Loucy (cell line): Measurements from ENCODE around the gene CTTNBP2.

ENCODE experiments used
- H2AFZ ChIP-seq: fragments of 200-600 bp; sonication (generic); 2 replicates; pipeline ENCODE4 v1.6.0; 2016; ENCODE audit warnings: antibody characterized with exemption, mild to moderate bottlenecking, low read length, moderate library complexity
- H3F3A ChIP-seq: fragments of 200-600 bp; 2 replicates; pipeline ENCODE4 v1.6.0; 2016; ENCODE audit warnings: antibody characterized with exemption, low read depth, mild to moderate bottlenecking
- H3K27me3 ChIP-seq: fragments of 200-600 bp; sonication (generic); 2 replicates; pipeline ENCODE4 v1.6.1; 2014; ENCODE audit warnings: low read length, mild to moderate bottlenecking; ENCODE audit not compliant: insufficient read depth, poor library complexity, severe bottlenecking
- H3K36me3 ChIP-seq: fragments of 200-600 bp; sonication (generic); 2 replicates; pipeline ENCODE4 v1.6.1; 2016; ENCODE audit warnings: low read length; ENCODE audit not compliant: insufficient read depth
- H3K4me1 ChIP-seq: fragments of 200-600 bp; sonication (generic); 2 replicates; pipeline ENCODE4 v1.5.1; 2014; ENCODE audit warnings: low read length, mild to moderate bottlenecking; ENCODE audit not compliant: insufficient read depth, poor library complexity, severe bottlenecking
- H3K4me2 ChIP-seq: fragments of 200-600 bp; sonication (generic); 2 replicates; pipeline ENCODE4 v1.6.0; 2014; ENCODE audit warnings: antibody characterized with exemption, low read length, low read depth, mild to moderate bottlenecking; ENCODE audit not compliant: poor library complexity, severe bottlenecking
- H3K4me3 ChIP-seq: fragments of 200-600 bp; sonication (generic); 2 replicates; pipeline ENCODE4 v1.5.1; 2014; ENCODE audit warnings: low read length, mild to moderate bottlenecking, mixed read lengths; ENCODE audit not compliant: poor library complexity, severe bottlenecking
- H3K79me2 ChIP-seq: fragments of 200-600 bp; sonication (generic); 2 replicates; pipeline ENCODE4 v1.6.1; 2014; ENCODE audit warnings: low read length; ENCODE audit not compliant: insufficient read depth
- H3K9ac ChIP-seq: fragments of 200-600 bp; sonication (generic); 2 replicates; pipeline ENCODE4 v1.6.0; 2014; ENCODE audit warnings: mild to moderate bottlenecking, low read depth, low read length, moderate library complexity; ENCODE audit not compliant: poor library complexity, severe bottlenecking
- H3K9me2 ChIP-seq: fragments of 200-600 bp; sonication (generic); replicated peaks from 2 replicates; pipeline ENCODE4 v1.6.1; 2016; ENCODE audit warnings: low read depth, low read length, mixed read lengths
- H3K9me3 ChIP-seq: fragments of 200-600 bp; sonication (generic); 2 replicates; pipeline ENCODE4 v1.6.1; 2014; ENCODE audit warnings: mild to moderate bottlenecking, antibody characterized with exemption, low read length, low read depth; ENCODE audit not compliant: insufficient read depth
- H4K20me1 ChIP-seq: fragments of 200-600 bp; sonication (generic); 2 replicates; pipeline ENCODE4 v1.6.0; 2014; ENCODE audit warnings: antibody characterized with exemption, low read length, mild to moderate bottlenecking; ENCODE audit not compliant: insufficient read depth, poor library complexity, severe bottlenecking
- CTCF ChIP-seq: fragments of 200-600 bp; sonication (generic); conservative IDR thresholded peaks from 2 replicates; pipeline ENCODE4 v1.5.1; 2014; ENCODE audit warnings: mild to moderate bottlenecking, antibody characterized with exemption, low read length
- EZH2phosphoT487 ChIP-seq: fragments of 200-600 bp; IDR thresholded peaks from 2 replicates; pipeline ENCODE4 v1.6.1; 2018; ENCODE audit warnings: antibody characterized with exemption, mild to moderate bottlenecking, moderate library complexity, borderline replicate concordance

CTTNBP2 gene

GRCh38 chr7:117888627-117889026, 15.4 kb upstream of the CTTNBP2 start:
- TF ChIP-seq CTCF (no peak), EZH2phosphoT487 (no peak)

DNA sequence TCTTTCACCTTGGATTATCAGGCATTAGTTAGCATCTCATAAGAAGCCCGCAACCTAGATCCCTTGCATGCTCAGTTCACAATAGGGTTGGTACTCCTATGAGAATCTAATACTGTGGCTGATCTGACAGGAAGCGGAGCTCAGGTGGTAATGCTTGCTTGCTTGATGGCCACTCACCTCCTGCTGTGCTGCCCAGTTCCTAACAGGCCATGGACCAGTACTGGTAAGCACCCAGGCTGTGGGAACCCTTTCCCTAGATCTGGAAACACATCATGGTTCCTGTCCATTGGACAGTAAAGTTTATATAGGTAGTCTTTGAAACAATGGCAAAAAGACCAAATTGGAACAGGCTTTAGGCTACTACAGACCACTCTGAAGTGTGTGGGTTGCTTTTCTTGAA, 9.4 kb upstream of the CTTNBP2 start:
- no peaks in the 10 kb centered on the region for H3K9me2 ChIP-seq
- H3K4me2 ChIP-seq = no peak overlapping the region
- H3K27me3 ChIP-seq = no peaks in the 10 kb centered on the region
- H3K4me1 ChIP-seq = no peaks in the 10 kb centered on the region
- no peaks in the 10 kb centered on the region for H4K20me1 ChIP-seq
- H3F3A ChIP-seq = no peaks in the 10 kb centered on the region
- H3K9ac ChIP-seq = no peak overlapping the region
- H2AFZ ChIP-seq = no peak overlapping the region
- no peaks in the 10 kb centered on the region for H3K9me3 ChIP-seq
- TF ChIP-seq CTCF = no peak
- TF ChIP-seq EZH2phosphoT487 = no peak
- no peak overlapping the region for H3K4me3 ChIP-seq
- no peaks in the 10 kb centered on the region for H3K36me3 ChIP-seq
- no peaks in the 10 kb centered on the region for H3K79me2 ChIP-seq

More at GRCh38 chr7:117888627-117889026, 15.4 kb upstream of the CTTNBP2 start:
- Histone ChIP-seq H3K79me2 (no peaks in the 10 kb centered on the region), H3K4me1 (no peaks in the 10 kb centered on the region), H2AFZ (no peak overlapping the region), H3K9me3 (no peaks in the 10 kb centered on the region), H3K9ac (no peak overlapping the region), H3F3A (no peaks in the 10 kb centered on the region), H3K27me3 (no peaks in the 10 kb centered on the region), H3K4me2 (no peak overlapping the region), H3K9me2 (no peaks in the 10 kb centered on the region), H4K20me1 (no peaks in the 10 kb centered on the region), H3K36me3 (no peaks in the 10 kb centered on the region), H3K4me3 (no peak overlapping the region)

- Histone ChIP-seq H3K4me2 (no peak overlapping the region), H3K9ac (no peak overlapping the region)
- TF ChIP-seq EZH2phosphoT487 (no peak), CTCF (no peak)
Observed at GRCh38 chr7:117876761-117877160, 3.5 kb upstream of the CTTNBP2 start.

More at GRCh38 chr7:117876761-117877160, 3.5 kb upstream of the CTTNBP2 start:
- no peaks in the 10 kb centered on the region for H3K36me3 ChIP-seq
- H3K4me3 ChIP-seq = no peak overlapping the region
- no peaks in the 10 kb centered on the region for H4K20me1 ChIP-seq
- no peaks in the 10 kb centered on the region for H3F3A ChIP-seq
- no peaks in the 10 kb centered on the region for H3K9me2 ChIP-seq
- H3K9me3 ChIP-seq = no peaks in the 10 kb centered on the region
- H3K27me3 ChIP-seq = no peaks in the 10 kb centered on the region
- H2AFZ ChIP-seq = no peak overlapping the region
- no peaks in the 10 kb centered on the region for H3K4me1 ChIP-seq
- H3K79me2 ChIP-seq = no peaks in the 10 kb centered on the region
